GM21515 (cell line): Measurements from ENCODE around the gene MBTD1.
"Not testable (repeated sequence)": the region's sequence is repeated elsewhere in the genome, so short reads cannot be mapped to it uniquely, and the experiment has no call there.

ENCODE experiments used
- ATAC-seq: cut with Tn5 transposase; IDR thresholded peaks from one replicate; pipeline ENCODE4 v1.9.1; 2021; ENCODE audit not compliant: unreplicated experiment

Gene MBTD1

DNA sequence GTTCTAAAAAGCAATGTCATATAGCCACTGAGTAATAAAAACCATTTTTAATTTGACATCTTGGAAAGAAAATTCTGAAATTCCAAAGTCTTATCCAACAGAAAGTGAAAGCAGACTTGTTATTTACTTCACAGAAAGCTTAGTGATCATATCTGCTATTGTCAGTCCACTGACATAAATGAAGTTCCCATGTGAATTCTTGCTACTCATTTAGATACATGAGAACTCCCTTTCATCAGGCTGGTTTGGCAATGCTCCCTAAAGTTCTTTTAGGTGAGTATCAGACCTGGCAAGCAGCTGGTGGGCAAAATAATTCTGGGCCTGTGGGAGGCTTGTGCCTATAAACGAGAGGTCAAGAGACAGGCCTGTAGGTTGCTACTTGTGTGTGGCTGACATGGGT is 70.2 kb downstream of the MBTD1 start:
- no peak for ATAC-seq

DNA sequence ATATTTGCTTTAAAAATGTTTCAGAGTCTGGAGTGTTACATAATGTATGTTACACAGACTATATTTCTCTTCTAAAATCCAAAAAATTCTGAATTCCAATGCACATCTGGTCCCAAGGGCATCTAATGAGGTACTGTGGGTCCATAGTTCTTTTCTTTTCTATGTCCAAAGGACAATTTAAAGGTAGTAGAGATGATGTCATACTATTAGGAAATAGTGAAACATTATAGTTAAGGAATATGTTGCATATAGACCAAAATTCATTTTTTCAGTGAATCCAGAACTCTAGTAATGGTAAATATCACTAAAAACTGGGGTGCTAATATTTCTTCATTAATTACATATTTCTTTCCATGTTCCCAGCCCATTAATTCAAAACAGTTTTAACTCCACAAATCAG is 70.7 kb downstream of the MBTD1 start:
- ATAC-seq = no peak

DNA sequence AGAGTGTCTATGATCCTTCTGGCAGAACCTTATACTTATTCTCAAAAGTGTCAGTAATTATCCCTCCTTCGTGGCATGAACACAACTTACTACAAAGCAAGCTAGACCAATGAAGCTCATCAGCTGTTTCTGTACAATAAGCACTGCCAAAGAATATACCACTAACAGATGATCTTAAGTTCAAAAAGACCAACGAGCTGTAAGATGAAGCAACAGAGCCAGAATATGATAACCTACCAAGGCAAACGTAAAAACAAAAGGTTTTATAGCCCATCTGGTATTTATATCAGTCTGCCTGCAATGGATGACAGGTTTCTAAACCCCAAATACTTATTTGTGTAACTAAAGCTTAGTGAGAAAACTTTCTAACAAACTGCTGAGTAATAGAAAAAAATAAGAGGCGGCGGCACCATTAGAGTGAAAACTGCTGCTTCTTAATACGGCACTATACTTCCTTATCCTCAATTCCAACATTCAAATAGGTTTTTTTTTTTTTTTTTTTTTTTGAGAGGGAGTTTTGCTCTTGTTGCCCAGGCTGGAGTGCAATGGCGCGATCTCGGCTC is 71.5 kb downstream of the MBTD1 start:
- ATAC-seq = no peak

DNA sequence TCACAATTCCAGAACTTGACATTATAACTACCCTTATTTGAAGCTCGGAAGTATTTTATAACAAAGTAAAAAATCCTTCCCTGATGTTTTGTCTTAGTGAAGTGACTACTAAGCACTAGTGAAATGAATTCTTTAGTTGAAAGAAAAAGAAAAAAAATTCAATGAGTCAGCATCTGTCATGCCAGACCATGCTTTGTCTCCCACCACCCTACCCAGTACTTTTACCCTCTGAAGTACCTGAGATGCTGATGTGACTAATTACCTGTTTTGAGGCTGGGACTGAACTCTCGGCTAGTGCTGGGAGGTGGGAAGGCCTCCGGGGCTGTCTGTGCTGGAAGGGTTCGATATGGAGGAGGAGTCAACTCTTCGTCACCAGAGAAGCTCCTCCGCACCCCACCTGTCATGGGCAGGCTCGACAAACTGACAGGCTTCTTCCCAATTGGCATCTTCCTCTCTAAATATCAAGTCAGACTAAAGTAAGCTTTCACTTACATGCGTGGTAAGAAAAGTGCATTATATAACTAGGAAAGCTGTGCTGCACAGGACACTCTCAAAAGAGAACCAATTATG is 74.0 kb downstream of the MBTD1 start:
- no peak for ATAC-seq

DNA sequence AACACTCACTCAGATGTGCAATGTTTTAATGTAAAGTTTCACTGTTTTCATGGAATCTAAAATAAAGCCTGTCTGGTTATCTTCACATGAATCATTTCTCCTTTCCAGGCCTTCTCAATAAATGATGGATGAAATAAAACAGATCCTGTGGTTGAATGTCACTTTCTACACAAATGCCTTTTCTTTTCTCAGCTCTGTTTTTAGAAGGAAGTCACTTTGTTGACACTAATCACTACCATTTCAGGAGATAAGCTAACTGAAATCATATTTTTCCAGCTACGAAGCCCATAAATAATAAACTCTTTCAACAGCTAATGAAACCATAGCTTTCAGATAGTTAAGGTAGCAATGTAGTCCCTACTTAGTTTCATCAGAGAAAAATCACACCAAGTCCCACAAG is 75.7 kb downstream of the MBTD1 start:
- ATAC-seq = no peak

DNA sequence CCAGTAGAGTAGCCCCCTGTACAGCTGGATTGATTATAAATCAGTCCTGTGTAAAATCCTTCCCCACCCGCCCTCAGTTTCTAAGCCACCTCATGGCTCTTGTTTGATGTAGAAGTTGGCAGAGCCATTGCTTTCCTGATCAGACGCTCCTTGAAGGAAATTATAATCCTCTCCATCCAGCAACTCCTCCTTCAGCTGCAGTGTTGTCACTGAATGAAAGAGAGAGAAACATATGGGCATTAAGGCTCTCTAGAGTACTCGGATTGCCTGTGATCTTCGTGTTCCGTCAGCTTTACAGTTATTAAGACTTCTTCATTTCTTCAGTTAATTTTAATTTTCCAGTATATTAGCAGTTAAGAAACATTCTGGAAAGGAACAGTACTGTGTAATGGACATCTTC is 79.4 kb downstream of the MBTD1 start:
- ATAC-seq = no peak

DNA sequence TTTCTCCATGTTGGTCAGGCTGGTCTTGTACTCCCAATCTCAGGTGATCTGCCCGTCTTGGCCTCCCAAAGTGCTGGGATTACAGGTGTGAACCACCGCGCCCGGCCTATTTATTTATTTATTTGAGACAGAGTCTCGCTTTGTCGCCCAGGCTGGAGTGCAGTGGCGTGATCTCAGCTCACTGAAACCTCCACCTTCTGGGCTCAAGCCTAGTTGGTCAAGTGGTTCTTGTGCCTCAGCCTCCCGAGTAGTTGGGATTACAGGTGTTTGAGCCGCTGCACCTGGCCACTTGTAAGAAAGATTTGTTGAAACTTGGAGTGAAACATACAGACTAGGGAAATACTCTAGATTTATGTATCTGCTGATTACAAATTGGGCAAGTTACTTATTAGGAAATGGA is 87.8 kb downstream of the MBTD1 start:
- not testable (repeated sequence) for ATAC-seq

DNA sequence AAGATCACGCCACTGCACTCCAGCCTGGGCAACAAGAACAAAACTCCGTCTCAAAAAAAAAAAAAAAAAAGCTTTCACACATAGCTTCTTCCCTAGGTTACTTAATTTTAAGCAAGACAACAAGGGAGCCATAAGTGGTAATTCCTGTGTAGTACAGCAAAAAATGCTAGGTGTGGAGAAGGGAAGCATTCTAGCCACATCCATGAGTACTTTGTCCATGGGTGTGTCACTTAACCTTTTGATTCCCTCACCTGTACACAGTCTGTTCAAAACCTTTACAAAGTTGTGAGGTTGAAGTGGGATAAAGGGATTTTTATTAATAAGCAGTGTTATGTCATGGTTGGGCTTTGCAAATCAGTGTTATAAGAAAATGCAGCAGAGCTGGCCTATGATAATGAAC is 89.1 kb downstream of the MBTD1 start:
- no peak for ATAC-seq

DNA sequence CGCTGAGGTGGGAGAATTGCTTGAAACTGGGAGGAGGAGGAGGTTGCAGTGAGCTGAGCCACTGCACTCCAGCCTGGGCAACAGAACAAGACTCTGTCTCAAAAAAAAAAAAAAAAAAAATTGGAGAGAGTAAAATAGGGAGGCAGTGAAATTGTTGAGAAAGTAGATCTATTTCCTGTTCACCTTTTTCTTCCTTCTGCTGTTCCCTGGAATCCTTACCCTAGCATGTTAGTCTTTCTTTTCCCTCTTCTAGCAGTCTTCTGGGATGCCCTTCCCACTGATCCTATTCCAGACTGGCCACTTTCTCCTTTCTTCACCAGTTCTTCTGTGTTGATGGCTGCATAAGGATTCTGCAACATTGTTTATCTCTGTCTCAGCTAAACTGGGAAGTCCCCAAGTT is 90.5 kb downstream of the MBTD1 start:
- ATAC-seq = no peak

DNA sequence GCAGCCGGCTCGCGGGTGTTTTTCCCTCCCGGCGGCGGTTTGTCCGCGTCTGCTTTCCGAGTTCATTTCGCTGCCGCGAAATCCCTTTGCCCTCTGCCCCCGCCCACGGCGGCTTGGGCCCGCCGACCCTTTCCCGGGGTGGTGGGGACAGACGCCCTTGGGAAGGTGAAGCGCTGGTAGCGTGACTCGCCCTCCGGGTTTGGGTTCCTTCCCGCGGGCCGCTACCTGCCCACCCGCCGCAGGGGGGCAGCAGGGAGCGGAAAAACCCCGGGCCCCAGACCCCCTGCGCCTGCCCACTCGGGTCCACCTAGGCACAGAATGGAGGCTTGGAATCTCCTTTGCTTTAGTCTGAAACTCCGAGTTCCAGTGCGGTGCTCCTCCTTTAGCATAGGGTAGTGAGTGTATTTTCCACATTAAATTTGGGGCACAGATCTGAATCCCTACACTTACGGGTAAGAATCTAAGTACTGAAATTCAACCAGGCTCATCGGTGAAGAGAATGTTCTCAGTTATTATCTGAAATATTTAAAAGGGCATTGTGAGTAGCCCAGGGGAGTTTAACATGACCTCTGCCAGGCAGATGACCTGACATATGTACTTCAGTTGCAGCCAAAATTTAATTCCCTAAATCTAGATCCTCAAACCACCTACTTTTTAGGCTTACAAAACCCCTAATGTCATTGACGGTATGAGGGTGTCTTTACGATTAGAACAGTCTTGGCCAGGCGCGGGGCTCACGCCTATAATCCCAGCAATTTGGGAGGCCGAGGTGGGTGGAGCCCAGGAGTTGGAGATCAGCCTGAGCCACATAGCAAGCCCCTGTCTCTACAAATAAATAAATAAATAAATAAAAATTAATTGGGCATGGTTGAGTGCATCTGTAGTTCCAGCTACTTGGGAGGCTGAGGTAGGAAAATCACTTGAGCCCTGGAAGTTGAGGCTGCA is 92.6 kb downstream of the MBTD1 start:
- peak; percentile 48 for ATAC-seq

DNA sequence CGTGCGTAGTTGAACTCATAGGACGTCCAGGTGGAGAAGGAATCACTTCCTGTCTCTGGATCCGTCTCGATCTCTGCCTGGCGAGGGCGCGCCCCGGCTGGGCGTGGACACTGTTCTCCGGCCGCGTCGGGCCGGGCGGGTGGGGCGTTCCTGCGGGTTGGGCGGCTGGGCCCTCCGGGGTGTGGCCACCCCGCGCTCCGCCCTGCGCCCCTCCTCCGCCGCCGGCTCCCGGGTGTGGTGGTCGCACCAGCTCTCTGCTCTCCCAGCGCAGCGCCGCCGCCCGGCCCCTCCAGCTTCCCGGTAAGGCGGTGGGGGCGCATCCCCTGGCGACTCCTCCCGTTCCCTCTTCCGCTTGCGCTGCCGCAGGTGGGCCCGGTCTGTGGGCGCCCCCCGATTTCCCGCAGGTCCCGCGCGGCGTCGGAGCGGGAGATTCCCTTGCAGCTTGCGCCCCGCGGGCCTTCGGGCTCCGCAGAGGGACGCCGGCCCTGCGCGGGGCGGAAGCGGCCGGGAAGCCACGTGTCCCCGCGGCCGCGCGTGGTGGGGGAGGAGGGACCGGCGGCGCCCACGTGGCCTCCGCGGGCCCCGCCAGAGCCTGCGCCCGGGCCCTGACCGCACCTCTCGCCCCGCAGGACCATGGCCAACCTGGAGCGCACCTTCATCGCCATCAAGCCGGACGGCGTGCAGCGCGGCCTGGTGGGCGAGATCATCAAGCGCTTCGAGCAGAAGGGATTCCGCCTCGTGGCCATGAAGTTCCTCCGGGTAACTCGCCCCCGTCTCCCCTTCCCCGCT is 93.5 kb downstream of the MBTD1 start, which contains the start of gene NME2:
Gene NME2, plus strand, starts transcription at position 214 of the 789 bp plus-strand sequence. Its CDS starts 420 bp downstream, at position 634.
- peak; percentile 75 for ATAC-seq

DNA sequence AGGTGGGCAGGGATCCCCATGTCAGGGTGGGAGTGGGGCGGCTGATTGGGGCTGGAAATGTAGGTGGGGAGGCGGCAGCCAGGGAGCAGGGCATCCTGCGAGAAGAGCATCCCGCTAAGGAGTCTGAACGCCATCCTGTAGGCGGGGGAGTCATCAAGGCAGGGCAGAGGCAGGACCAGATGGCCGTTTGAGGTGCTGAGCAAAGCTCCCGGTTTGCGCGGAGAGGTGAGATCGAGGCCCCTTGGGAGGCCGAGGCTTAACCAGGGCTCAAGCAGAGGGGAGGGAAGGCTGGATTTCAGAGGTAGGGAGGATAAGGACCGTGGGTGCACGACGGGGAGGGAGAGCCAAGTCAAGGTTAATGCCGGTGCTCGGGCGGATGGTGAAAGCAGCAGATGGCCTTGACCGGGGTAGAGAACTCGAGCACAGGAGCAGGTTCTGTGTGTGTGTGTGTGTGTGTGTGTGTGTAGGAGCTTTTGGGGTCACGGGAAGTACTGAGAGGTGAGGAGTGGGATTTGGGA is 94.1 kb downstream of the MBTD1 start:
- peak; percentile 24 for ATAC-seq

DNA sequence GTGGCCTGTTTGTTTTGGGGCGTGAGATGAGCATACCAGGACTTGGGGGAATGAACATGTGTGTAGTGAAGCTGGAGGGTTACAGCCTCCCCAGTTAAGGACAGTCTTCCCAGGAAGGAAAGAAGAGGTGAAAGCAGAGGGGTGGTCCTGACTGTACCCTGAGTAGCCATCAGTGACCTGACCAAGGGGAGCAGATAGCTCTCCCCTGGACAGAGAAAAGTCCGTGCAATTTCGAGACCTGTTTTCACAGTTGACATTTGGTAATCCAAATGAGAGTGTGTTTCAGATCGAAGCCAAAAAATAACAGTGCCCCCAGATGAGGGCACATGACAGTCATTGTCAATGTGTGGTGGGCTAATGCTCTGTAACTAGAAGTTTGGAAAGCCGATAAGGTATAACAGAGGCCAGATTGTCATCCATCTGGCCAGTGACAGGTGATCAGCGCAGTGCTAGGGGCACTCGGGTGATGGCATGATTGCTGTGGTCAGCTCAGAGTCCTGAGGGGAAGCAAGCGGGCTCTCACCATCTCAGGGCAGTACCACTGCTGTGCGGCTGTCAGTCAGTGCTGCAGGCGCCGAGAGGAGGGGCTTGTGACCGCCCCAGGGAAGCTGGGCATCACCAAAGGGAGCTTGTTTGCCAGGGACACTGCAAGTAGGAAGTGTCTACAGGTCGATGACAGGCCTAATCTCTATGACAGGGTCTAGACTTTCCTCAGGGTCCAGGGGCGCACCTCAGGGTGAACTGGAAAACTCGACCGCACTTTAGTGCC is 94.8 kb downstream of the MBTD1 start:
- ATAC-seq = no peak

DNA sequence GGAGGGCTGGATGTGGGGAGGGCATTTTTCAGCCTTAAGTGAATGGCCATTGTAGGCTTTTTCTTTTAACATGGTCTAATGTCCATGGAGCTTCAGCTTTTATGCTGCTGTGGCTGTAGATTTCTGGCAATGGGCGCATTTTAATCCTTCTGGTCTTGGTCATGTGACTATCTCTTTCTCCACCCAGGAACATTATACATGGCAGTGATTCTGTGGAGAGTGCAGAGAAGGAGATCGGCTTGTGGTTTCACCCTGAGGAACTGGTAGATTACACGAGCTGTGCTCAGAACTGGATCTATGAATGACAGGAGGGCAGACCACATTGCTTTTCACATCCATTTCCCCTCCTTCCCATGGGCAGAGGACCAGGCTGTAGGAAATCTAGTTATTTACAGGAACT is 98.3 kb downstream of the MBTD1 start:
- no peak for ATAC-seq

DNA sequence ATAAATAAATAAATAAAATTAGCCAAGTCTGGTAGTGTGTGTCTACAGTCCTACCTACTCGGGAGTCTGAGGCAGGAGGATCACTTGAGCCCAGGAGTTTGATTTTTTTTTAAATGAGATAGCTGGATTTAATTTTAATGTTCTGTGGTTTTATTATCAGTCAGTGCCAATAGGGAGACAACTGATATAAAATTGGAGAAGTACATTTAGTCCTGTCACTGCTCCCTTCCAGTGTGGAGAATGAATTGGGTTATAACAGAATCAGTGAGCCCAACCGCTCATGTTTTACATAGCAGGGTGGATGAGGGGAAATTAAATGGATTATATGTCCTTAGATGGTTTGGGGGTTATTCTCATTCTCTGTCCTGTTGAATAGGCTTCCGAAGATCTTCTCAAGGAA is 100.2 kb downstream of the MBTD1 start:
- no peak for ATAC-seq

DNA sequence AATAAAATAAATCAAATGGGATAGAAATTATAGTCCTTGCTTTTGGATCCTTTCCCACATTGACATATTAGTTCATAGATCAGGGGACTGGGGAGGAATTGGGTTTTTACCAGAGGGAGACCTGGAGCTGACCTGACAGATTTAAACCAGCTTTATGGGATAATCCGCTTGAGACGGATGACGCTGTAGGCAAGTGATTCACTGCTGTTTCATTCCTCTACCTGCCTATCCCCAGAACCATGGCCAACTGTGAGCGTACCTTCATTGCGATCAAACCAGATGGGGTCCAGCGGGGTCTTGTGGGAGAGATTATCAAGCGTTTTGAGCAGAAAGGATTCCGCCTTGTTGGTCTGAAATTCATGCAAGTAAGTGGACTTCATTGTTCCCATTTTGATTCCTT is 104.4 kb downstream of the MBTD1 start:
- ATAC-seq = no peak

DNA sequence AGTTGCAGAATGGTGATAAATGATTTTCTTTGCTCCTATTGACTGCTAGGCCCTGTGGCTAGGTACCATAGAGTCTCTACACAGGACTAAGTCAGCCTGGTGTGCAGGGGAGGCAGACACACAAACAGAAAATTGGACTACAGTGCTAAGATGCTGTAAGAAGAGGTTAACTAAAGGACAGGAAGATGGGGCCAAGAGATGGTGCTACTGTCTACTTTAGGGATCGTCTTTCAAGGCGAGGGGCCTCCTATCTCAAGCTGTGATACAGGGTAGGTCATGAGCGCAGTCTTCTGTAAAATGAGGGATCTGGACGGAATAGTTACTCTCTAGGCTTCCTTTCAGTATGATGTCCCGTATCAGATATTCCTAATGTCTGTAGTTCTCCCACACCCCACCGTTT is 105.7 kb downstream of the MBTD1 start:
- no peak for ATAC-seq

DNA sequence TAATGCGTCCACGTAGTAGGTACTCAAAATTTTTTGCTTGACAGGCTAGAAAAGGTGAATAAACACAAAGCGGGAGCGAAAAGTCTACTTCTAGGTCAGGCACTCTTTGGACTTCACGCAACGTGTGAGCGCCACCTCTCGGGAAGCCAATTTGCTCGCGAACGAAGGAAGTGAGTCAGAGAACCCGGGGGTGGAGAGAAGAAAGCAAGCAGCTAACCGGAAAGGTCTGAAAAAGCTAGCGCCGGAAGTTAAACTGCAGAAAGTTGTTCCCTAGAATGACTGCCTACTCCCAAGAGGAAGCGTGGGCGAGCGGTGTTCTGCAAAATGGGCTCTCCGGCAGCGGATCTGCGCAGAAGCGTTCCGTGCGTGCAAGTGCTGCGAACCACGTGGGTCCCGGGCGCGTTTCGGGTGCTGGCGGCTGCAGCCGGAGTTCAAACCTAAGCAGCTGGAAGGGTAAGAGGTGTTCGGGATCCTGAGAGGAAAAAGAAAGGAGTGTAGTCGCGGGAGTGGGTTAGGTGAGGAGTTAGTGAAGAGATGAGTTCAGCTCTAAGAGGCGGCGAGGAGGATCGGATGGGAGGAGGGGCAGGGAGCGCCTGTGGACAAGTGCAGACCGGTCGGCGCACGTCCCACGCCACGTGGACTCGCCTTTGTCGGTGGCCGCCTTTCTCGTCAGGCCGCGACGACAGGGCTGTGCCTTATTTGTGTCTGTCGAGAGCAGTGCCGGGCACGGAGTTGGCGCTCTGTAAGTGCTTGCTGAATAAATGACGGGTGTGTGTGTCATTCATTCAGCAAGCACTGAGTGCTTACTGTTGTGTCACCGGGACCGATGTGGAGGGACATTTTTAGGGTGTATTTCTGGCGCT is 106.4 kb downstream of the MBTD1 start, which contains the start of gene NME1:
Gene NME1, plus strand, starts transcription at position 350 of the 863 bp plus-strand sequence. CDS start 2,096 bp downstream, outside the sequence.
- ATAC-seq = peak; percentile 89

DNA sequence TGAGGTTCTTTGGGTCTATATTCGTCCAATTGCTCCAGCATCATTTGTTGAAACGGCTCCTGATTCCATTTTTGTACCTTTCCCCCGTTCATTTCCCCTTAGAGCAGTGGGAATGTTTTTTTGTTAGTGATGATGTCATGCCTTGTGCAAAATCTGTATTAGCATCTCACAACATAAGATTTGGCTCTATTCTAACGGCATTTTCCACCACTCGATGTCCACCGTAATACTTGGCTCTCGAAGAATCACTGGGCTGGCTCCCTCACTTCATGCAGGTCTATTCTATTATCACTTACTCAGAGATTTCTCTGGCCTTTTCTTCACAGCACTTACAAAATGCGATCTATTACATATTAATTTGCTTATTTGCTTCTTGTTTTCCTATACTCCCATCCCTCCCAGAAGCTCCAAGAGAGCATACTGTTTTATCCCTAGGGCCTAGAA is 107.1 kb downstream of the MBTD1 start:
- no peak for ATAC-seq
